H1 (cell line): ENCODE data around the gene HSPA6. TPM values are rescaled to one million over a fixed set of nuclear protein-coding genes. Genes with fewer than 3 reads are reported as not detected.
"Not testable (repeated sequence)": the region's sequence is repeated elsewhere in the genome, so short reads cannot be mapped to it uniquely, and the experiment has no call there.

Experiments
- CTCF ChIA-PET: fragments of 300-600 bp; sonication (Branson Sonifier 250); formaldehyde crosslinking; loops from one replicate; lab custom pipeline; 2021; ENCODE audit not compliant: partially characterized antibody; lab: Charles Lee
- POLR2A ChIA-PET: fragments of 300-600 bp; sonication (Branson Sonifier 250); formaldehyde crosslinking; loops from one replicate; lab custom pipeline; 2021; ENCODE audit warnings: inconsistent platforms; ENCODE audit not compliant: partially characterized antibody; lab: Charles Lee
- DNase-seq, 2 experiments: peaks; one replicate each; pipeline versions ENCODE4 v3.0.0 to v3.0.0-alpha.2; 2010 to 2022; ENCODE audit warnings: low spot score in 2 of 2, low read depth in 1 of 2, mixed read lengths in 1 of 2
- FAIRE-seq: peaks from 2 replicates; lab custom pipeline; 2011; peaks lifted over from hg19 to GRCh38; lab: Jason Lieb, UNC
- H2AFZ ChIP-seq: 2 replicates; pipeline ENCODE4 v1.8.1; 2012; ENCODE audit warnings: low read length, inconsistent platforms
- H2AK5ac ChIP-seq: 2 replicates; pipeline ENCODE4 v1.6.1; 2013; ENCODE audit warnings: low read depth, low read length
- H2BK120ac ChIP-seq: replicated peaks from 2 replicates; pipeline ENCODE3; 2013; ENCODE audit warnings: low read depth, low read length, inconsistent platforms
- H2BK12ac ChIP-seq: 2 replicates; pipeline ENCODE4 v1.6.1; 2013; ENCODE audit warnings: low read depth, low read length
- H2BK15ac ChIP-seq: 2 replicates; pipeline ENCODE4 v1.6.1; 2013; ENCODE audit warnings: low read length
- H2BK20ac ChIP-seq: 2 replicates; pipeline ENCODE4 v1.6.1; 2013; ENCODE audit warnings: low read length
- H2BK5ac ChIP-seq: 2 replicates; pipeline ENCODE4 v1.6.1; 2013; ENCODE audit warnings: low read depth, low read length
- H3K14ac ChIP-seq: 2 replicates; pipeline ENCODE4 v1.6.1; 2013; ENCODE audit warnings: inconsistent platforms; ENCODE audit not compliant: insufficient read length
- H3K18ac ChIP-seq: 2 replicates; pipeline ENCODE4 v1.6.1; 2013; ENCODE audit warnings: low read length; ENCODE audit errors: extremely low read depth
- H3K23ac ChIP-seq: 2 replicates; pipeline ENCODE4 v1.6.1; 2013; ENCODE audit warnings: inconsistent platforms; ENCODE audit not compliant: insufficient read length
- H3K23me2 ChIP-seq: 2 replicates; pipeline ENCODE4 v1.6.1; 2013; ENCODE audit warnings: low read depth, low read length
- H3K27ac ChIP-seq: 2 replicates; pipeline ENCODE4 v1.6.1; 2011; ENCODE audit warnings: low read depth, low read length, inconsistent platforms
- H3K27me3 ChIP-seq, 4 experiments: replicated peaks in 1 of 4; 1 replicate in 1 of 4; 2 replicates in 3 of 4; pipeline versions ENCODE4 v1.6.1 to v1.8.1; 2011 to 2013; ENCODE audit warnings: low read length in 3 of 4, mild to moderate bottlenecking in 3 of 4, inconsistent platforms in 2 of 4, mixed read lengths in 2 of 4, moderate library complexity in 1 of 4; ENCODE audit not compliant: control insufficient read depth in 3 of 4, insufficient read depth in 3 of 4; ENCODE audit errors: extremely low read depth in 1 of 4
- H3K36me3 ChIP-seq, 4 experiments: 2 replicates each; pipeline versions ENCODE4 v1.6.1 to v1.8.1; 2011 to 2013; ENCODE audit warnings: mild to moderate bottlenecking in 4 of 4, low read length in 3 of 4, moderate library complexity in 2 of 4, control low read depth in 1 of 4, inconsistent platforms in 1 of 4; ENCODE audit not compliant: insufficient read depth in 4 of 4, control insufficient read depth in 2 of 4
- H3K4ac ChIP-seq: replicated peaks from 2 replicates; pipeline ENCODE3; 2013; ENCODE audit warnings: low read length, low read depth, mixed read lengths, inconsistent platforms; ENCODE audit not compliant: insufficient read length
- H3K4me1 ChIP-seq, 4 experiments: replicated peaks in 1 of 4; 1 replicate in 1 of 4; 2 replicates in 3 of 4; pipeline versions ENCODE4 v1.6.1 to v1.8.1; 2011 to 2013; ENCODE audit warnings: low read length in 3 of 4, inconsistent platforms in 2 of 4, mixed read lengths in 1 of 4; ENCODE audit not compliant: insufficient read depth in 4 of 4, control insufficient read depth in 3 of 4
- H3K4me2 ChIP-seq, 2 experiments: 2 replicates each; pipeline versions ENCODE4 v1.6.1 to v1.8.1; 2011 to 2013; ENCODE audit warnings: low read depth in 2 of 2, low read length in 2 of 2, control low read depth in 1 of 2, inconsistent platforms in 1 of 2, mild to moderate bottlenecking in 1 of 2; ENCODE audit not compliant: insufficient read depth in 1 of 2
- H3K4me3 ChIP-seq, 4 experiments: fragments of 200-600, 300-600 bp in 1 of 4; sonication (generic), shearing (Covaris generic), sonication (Bioruptor Twin) in 1 of 4; 2 replicates each; pipeline versions ENCODE4 v1.5.1 to v1.8.1; 2011 to 2016; ENCODE audit warnings: low read length in 4 of 4, low read depth in 3 of 4, control low read depth in 2 of 4, inconsistent platforms in 2 of 4, mild to moderate bottlenecking in 2 of 4, mixed read lengths in 1 of 4, moderate library complexity in 1 of 4; ENCODE audit not compliant: insufficient read depth in 2 of 4; ENCODE audit errors: extremely low read depth in 1 of 4
- H3K56ac ChIP-seq: replicated peaks from 2 replicates; pipeline ENCODE3; 2013; ENCODE audit warnings: low read depth, mild to moderate bottlenecking, mixed read lengths, low read length, inconsistent platforms; ENCODE audit not compliant: insufficient read length
- H3K79me1 ChIP-seq: 2 replicates; pipeline ENCODE4 v1.6.1; 2013; ENCODE audit warnings: low read depth, low read length, control low read depth
- H3K79me2 ChIP-seq, 2 experiments: 2 replicates each; pipeline versions ENCODE4 v1.6.1 to v1.8.1; 2012 to 2013; ENCODE audit warnings: low read length in 2 of 2, mild to moderate bottlenecking in 2 of 2, inconsistent platforms in 1 of 2; ENCODE audit not compliant: insufficient read depth in 2 of 2, control insufficient read depth in 1 of 2
- H3K9ac ChIP-seq, 4 experiments: replicated peaks in 1 of 4; 1 replicate in 1 of 4; 2 replicates in 3 of 4; pipeline versions ENCODE4 v1.6.1 to v1.8.1; 2011 to 2013; ENCODE audit warnings: low read depth in 3 of 4, low read length in 3 of 4, control low read depth in 2 of 4, mild to moderate bottlenecking in 2 of 4, moderate library complexity in 2 of 4, inconsistent platforms in 1 of 4; ENCODE audit errors: extremely low read depth in 1 of 4
- H3K9me3 ChIP-seq, 2 experiments: 2 replicates each; pipeline versions ENCODE4 v1.6.1 to v1.8.1; 2012 to 2013; ENCODE audit warnings: mild to moderate bottlenecking in 2 of 2, moderate library complexity in 2 of 2, control low read depth in 1 of 2, inconsistent platforms in 1 of 2, low read depth in 1 of 2, low read length in 1 of 2, mixed read lengths in 1 of 2; ENCODE audit not compliant: insufficient read depth in 2 of 2
- H4K20me1 ChIP-seq, 2 experiments: replicated peaks in 1 of 2; 2 replicates each; pipeline versions ENCODE3 to v1.8.1; 2011 to 2013; ENCODE audit warnings: inconsistent platforms in 2 of 2, low read length in 2 of 2, mild to moderate bottlenecking in 1 of 2; ENCODE audit not compliant: insufficient read depth in 2 of 2, control insufficient read depth in 1 of 2
- H4K5ac ChIP-seq: 2 replicates; pipeline ENCODE4 v1.6.1; 2013; ENCODE audit warnings: low read length, low read depth, mixed read lengths, inconsistent platforms; ENCODE audit not compliant: insufficient read length
- H4K8ac ChIP-seq: 2 replicates; pipeline ENCODE4 v1.8.0; 2013; ENCODE audit warnings: mild to moderate bottlenecking, moderate library complexity, low read length, inconsistent platforms; ENCODE audit not compliant: insufficient read depth; ENCODE audit errors: extremely low read depth
- H4K91ac ChIP-seq: replicated peaks from 2 replicates; pipeline ENCODE3; 2013; ENCODE audit warnings: low read length, mixed read lengths, inconsistent platforms; ENCODE audit not compliant: insufficient read length
- CREB1 ChIP-seq: IDR thresholded peaks from 2 replicates; pipeline ENCODE4 v1.6.1; 2012; ENCODE audit warnings: inconsistent platforms
- NRF1 ChIP-seq: IDR thresholded peaks from 2 replicates; pipeline ENCODE4 v1.6.1; 2011; ENCODE audit warnings: mild to moderate bottlenecking, low read depth, low read length, improper control_type of control experiment
- POU5F1 ChIP-seq: IDR thresholded peaks from 2 replicates; pipeline ENCODE4 v1.6.1; 2011; ENCODE audit warnings: low read depth, mild to moderate bottlenecking, low read length, moderate library complexity
- RBBP5 ChIP-seq: IDR thresholded peaks from 2 replicates; pipeline ENCODE4 v1.7.1; 2012; ENCODE audit warnings: low read depth, mild to moderate bottlenecking, inconsistent platforms, low read length, moderate library complexity, borderline replicate concordance
- YY1 ChIP-seq: IDR thresholded peaks from 2 replicates; pipeline ENCODE4 v1.6.1; 2011; ENCODE audit warnings: low read depth, mild to moderate bottlenecking, low read length
- WGBS, 2 experiments: shearing (Covaris generic) in 1 of 2; methylation state at CpG; one replicate each; pipeline versions ENCODE4 v1.1.6 to v1.1.7; 2013 to 2015; ENCODE audit warnings: low lambda C conversion rate in 2 of 2, mixed read lengths in 2 of 2, inconsistent platforms in 1 of 2, low coverage in 1 of 2, missing lambda C conversion rate in 1 of 2; ENCODE audit not compliant: insufficient replicate concordance in 2 of 2, insufficient coverage in 1 of 2, insufficient read length in 1 of 2; ENCODE audit errors: extremely low coverage in 1 of 2, missing lambda C conversion rate in 1 of 2; 5-methylcytosine and 5-hydroxymethylcytosine counted together
- polyA plus RNA-seq, 7 experiments: library from polyadenylated mRNA; depleted of rRNA in 3 of 7; stranded (reverse) in 5 of 7; unstranded in 2 of 7; fragments of >200 nt in 5 of 7; fragments of 200-250 nt in 2 of 7; gene quantifications; 1 replicate in 5 of 7; 2 replicates in 1 of 7; 4 replicates in 1 of 7; pipeline versions ENCODE4 v1.2.1 to v1.2.3, GENCODE V29; 2011 to 2013; ENCODE audit warnings: missing spikeins in 2 of 7, mixed read lengths in 2 of 7
- total RNA-seq: library from RNA; stranded (reverse); fragmentation: NEBNext Ultra II Directional; extraction: Animal tissue kit (Norgen Biotek cat#: 25700); gene quantifications from 2 replicates; pipeline ENCODE4 v1.2.1, GENCODE V29; 2021
- TF ChIP-seq, protein P1 (sequence below), 3 experiments: IDR thresholded peaks; 1 replicate in 2 of 3; 2 replicates in 1 of 3; pipeline versions ENCODE4 v1.5.1 to v1.6.1; 2011; ENCODE audit warnings: low read length in 3 of 3, mild to moderate bottlenecking in 3 of 3, inconsistent platforms in 2 of 3, low read depth in 1 of 3, moderate library complexity in 1 of 3; ENCODE audit not compliant: insufficient read depth in 1 of 3; ENCODE audit errors: control extremely low read depth in 1 of 3
- TF ChIP-seq, protein P2 (sequence below): IDR thresholded peaks from 2 replicates; pipeline ENCODE4 v1.6.1; 2012; ENCODE audit warnings: low read length, inconsistent platforms

The HSPA6 gene
- total and polyA plus RNA-seq, 2 of the 8 experiments (the other 6 are each of a cell fraction or from before 2014, with no cell fraction given) = 0.06 to 0.15 TPM

DNA sequence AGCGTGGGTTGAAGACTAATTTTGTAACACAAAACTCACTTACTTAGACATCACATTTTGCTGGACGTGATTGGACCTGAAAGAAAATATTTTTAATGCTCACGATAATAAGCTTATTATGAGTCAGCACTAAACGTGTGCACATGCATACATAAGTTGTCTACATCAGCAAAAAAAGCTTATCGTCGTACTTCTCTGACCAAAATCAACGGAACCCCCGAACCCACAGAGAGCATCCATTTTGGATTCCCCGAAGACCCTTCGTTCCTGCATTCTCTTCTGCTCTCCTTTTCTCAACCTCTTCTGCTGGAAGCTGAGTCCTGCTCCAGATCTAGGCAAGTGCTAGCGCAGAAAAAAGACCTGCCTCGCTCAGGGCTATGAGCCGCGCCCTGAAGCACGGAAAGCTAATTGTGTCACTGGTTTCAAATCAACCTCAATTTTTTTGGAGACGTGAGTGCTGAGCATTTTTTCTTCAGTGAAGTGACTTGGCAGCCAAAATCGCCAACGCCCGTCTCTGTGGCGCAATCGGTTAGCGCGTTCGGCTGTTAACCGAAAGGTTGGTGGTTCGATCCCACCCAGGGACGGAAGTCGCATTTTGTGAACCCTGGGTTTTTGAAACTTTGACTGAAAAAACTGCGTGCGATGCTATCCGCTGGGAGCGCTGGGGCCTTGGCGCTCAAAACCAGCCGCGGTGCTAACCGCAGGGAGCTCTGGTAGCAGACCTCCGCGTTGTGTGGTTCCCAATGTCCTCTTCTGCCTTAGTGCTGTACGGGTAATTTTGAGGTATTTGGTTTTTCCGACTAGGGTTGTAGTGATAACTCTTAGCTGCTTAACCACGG lies 15.6 kb downstream of the HSPA6 start (continued):
- TF ChIP-seq, protein P1, sequence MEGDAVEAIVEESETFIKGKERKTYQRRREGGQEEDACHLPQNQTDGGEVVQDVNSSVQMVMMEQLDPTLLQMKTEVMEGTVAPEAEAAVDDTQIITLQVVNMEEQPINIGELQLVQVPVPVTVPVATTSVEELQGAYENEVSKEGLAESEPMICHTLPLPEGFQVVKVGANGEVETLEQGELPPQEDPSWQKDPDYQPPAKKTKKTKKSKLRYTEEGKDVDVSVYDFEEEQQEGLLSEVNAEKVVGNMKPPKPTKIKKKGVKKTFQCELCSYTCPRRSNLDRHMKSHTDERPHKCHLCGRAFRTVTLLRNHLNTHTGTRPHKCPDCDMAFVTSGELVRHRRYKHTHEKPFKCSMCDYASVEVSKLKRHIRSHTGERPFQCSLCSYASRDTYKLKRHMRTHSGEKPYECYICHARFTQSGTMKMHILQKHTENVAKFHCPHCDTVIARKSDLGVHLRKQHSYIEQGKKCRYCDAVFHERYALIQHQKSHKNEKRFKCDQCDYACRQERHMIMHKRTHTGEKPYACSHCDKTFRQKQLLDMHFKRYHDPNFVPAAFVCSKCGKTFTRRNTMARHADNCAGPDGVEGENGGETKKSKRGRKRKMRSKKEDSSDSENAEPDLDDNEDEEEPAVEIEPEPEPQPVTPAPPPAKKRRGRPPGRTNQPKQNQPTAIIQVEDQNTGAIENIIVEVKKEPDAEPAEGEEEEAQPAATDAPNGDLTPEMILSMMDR (IDR thresholded peaks at IDR 0.05; ENCODE audit: control extremely low read depth in 1 of 3, insufficient read depth in 1 of 3, low read depth in 1 of 3, low read length in 3 of 3) = peak in 2 of 3 experiments; percentile 9 to 12; a peak in 2 of 4 replicates
- 0 out of 2 replicates have a peak, but pooled peaks have one; percentile 34 for TF ChIP-seq POU5F1
- TF ChIP-seq NRF1 = peak; percentile 33; the same call in 1 of the 2 replicates
- TF ChIP-seq YY1 = peak; percentile 76
- TF ChIP-seq, protein P2, sequence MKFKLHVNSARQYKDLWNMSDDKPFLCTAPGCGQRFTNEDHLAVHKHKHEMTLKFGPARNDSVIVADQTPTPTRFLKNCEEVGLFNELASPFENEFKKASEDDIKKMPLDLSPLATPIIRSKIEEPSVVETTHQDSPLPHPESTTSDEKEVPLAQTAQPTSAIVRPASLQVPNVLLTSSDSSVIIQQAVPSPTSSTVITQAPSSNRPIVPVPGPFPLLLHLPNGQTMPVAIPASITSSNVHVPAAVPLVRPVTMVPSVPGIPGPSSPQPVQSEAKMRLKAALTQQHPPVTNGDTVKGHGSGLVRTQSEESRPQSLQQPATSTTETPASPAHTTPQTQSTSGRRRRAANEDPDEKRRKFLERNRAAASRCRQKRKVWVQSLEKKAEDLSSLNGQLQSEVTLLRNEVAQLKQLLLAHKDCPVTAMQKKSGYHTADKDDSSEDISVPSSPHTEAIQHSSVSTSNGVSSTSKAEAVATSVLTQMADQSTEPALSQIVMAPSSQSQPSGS = peak; percentile 92
- TF ChIP-seq CREB1 = peak; percentile 42; the same call in 1 of the 2 replicates
- TF ChIP-seq RBBP5 = peak; percentile 97

DNA sequence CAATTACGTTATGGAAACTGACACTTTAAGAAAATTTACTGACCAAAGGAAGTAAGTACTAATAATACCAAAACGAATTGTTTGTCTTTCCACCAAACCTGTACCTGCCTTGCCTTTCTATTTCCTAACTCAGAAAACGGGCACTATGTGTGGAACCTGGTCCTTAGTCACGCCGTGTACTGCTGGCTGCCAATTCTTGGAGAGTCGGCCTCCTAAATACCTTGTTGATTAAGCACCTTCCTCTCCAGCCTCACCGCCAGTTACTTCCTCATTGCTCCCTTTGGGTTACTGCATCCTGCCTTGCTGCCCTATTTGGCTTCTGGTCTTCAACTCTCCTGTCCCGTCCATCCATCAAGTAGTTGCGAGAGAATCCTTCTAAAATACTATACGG lies 16.2 kb downstream of the HSPA6 start:
- CTCF ChIA-PET, H3K9ac ChIP-seq, POLR2A ChIA-PET, H3K9me3 ChIP-seq, H3K14ac ChIP-seq, H2BK15ac ChIP-seq, H3K27ac ChIP-seq, H3K36me3 ChIP-seq, H4K5ac ChIP-seq, H2BK5ac ChIP-seq, H3K4ac ChIP-seq, H3K27me3 ChIP-seq, H2AK5ac ChIP-seq, FAIRE-seq, DNase-seq, H2AFZ ChIP-seq, H2BK12ac ChIP-seq, H4K20me1 ChIP-seq, H3K23me2 ChIP-seq, H4K91ac ChIP-seq, H3K79me2 ChIP-seq, H3K18ac ChIP-seq, H3K23ac ChIP-seq, H3K4me1 ChIP-seq, H2BK120ac ChIP-seq, H3K56ac ChIP-seq, H4K8ac ChIP-seq, H2BK20ac ChIP-seq, H3K79me1 ChIP-seq: not testable (repeated sequence)
- WGBS, 2 experiments = 59% methylated on average over 10 of the region's 10 CpGs; no CpG with 5 or more reads in 1 of the 2 experiments
- Histone ChIP-seq H3K4me2 (peak overlapping the region; percentile 47 to 61), H3K4me3 (peak overlapping the region in 3 of 4 experiments; percentile 21 to 64 (median 64); a peak in 5 of 8 replicates)
